ENCODE results near the gene LAMA3.
A peak's percentile ranks its signal among the peaks of the same experiment; 100 is the strongest.

Gene LAMA3, protein sequence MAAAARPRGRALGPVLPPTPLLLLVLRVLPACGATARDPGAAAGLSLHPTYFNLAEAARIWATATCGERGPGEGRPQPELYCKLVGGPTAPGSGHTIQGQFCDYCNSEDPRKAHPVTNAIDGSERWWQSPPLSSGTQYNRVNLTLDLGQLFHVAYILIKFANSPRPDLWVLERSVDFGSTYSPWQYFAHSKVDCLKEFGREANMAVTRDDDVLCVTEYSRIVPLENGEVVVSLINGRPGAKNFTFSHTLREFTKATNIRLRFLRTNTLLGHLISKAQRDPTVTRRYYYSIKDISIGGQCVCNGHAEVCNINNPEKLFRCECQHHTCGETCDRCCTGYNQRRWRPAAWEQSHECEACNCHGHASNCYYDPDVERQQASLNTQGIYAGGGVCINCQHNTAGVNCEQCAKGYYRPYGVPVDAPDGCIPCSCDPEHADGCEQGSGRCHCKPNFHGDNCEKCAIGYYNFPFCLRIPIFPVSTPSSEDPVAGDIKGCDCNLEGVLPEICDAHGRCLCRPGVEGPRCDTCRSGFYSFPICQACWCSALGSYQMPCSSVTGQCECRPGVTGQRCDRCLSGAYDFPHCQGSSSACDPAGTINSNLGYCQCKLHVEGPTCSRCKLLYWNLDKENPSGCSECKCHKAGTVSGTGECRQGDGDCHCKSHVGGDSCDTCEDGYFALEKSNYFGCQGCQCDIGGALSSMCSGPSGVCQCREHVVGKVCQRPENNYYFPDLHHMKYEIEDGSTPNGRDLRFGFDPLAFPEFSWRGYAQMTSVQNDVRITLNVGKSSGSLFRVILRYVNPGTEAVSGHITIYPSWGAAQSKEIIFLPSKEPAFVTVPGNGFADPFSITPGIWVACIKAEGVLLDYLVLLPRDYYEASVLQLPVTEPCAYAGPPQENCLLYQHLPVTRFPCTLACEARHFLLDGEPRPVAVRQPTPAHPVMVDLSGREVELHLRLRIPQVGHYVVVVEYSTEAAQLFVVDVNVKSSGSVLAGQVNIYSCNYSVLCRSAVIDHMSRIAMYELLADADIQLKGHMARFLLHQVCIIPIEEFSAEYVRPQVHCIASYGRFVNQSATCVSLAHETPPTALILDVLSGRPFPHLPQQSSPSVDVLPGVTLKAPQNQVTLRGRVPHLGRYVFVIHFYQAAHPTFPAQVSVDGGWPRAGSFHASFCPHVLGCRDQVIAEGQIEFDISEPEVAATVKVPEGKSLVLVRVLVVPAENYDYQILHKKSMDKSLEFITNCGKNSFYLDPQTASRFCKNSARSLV (N-terminal part only)

DNA sequence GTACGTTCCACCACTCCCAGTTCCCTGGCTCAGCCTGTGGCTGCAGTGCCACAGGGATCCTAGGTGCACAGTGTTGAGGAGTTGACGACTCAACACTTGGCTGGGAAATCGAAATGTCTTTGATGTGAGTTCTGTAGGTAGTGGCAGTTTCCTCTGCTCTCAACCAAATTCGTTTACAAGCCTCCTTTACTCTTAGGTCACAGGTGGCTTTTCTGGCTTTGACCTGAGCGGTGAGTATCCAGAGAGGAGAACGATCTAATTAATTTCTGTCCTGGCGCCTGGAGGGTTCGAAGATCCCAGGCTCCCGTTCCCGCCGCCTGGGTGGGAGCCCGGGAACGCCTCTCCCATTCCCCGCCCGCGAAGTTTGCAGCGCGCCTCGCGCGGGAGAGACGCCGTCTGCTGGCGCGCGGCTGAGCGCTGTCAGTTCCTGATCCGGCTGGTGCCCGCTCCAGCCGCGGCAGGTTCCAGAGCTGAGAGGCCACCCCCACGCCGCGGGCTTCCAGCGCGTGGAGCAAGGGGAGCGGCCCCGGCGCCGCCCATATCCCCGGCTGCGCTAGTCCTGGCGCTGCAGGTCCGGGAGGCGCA, at the start of gene LAMA3:
LAMA3 (plus strand) TSS at position 423 of the 585 bp plus-strand sequence. CDS start 231 bp downstream, outside the sequence.
- no peak for DNase-seq (ENCODE audit: low read depth in 2 of 2)

DNA sequence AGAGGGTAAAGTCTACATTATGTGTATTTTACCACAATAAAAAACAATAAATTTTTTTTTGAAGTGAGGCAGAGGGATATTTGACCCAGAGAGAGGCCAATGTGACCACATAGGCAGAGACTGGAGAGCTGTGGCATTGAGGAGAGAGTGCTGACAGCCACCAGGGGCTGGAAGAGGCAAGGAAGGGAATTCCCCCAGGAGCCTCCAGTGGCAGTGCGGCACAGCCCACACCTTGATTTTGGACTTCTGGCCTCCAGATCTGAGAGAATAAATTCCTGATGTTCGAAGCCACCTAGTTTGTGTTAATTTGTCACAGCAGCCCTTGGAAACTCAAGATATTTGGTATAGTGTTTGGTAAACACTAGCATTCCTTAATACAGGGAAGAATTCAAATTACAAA, 49.2 kb upstream of the LAMA3 start:
- no peak for DNase-seq (ENCODE audit: low read depth in 2 of 2)

DNA sequence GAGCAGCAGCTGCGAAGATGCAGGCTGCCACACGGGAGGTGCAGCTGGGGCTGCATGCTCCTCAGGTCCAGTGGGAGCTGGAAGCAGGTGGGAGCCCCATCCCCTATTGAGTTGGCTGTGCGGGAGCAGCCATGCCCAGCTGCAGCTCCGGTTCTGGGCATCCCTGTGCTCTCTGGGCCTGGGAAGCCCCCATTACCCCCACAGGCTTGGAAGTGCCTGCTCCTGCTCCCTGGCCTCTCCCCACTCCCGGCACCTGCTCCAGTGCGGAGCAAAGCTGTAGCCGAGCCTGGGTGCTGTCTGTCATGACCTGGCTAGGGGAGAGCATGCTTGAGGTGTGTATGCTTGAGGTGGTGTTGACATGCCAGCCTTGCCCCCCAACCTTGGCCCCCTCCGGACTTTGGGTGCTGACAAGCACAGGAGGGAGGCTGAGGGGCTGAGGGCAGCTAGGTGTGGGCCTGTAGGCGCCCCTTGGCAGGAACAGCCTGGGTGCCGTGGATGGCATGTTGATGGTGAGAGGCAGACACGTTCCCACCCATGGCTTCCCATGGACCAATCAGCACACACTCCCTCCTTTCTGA, 48.0 kb upstream of the LAMA3 start:
- no peak for DNase-seq (ENCODE audit: low read depth in 2 of 2)

DNA sequence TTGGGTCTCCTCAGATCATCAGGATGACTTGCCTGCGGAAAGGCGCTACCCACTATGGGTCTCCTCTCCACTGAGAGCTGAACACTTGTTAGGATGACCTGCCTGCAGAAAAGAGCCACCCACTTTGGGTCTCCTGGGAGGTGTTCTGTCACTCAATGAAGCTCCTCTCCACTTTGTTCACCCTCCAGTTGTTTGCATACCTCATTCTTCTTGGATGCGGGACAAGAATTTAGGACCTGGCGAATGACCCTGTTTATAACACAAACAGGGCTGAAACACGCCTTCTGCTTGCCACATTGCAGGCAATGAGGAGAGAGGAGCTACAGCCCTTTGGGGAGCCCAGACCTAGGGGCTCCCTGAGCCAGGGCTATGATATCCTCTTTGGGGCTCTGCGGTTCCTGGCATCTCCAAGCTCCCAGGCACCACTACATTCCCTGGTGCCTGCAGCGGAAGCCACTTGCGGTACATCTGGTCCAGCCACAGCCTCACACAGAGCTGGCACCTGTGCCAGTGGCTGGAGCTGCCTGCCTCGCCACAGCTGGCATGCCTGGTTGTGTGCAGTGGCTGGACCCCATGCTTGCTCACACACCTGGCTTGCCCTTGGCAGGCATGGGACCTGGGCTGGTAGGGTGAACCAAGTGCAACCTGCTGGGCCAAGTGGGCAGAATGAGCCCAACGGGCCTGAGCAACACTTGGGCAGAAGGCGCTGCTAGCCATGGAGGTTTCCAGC, 47.2 kb upstream of the LAMA3 start:
- DNase-seq (ENCODE audit: low read depth in 2 of 2): no peak

DNA sequence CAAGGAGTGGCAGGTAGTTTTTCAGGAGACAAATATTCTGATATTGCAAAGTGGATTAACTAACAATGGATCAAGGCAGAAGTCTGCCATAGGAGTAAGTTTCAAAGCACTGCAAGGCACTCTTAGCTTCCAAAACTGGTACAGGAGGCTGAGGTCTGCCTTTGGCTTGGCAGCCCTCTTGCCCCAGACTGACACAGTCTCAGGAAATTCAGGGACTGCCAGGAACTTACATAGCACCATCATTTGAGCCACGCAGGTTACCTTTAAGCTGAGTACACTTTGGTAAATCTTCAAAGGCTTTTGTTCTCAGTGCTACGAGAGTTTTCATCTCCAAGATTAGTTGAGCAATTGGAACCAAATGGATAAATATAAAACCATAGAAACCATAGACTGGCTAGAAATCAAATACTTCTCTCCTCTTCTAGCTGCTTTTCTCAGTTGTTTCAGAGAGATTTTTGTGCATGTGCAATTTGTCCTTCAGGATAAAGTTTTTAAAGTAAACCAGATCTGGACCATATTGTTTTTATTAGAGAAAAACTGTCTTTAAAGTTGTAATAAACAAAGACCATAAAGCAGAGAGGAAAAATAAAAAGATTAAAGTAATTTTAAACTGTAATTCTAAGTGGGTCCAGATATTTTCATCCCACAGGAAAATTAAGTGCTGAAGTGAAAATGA, 45.3 kb upstream of the LAMA3 start:
- no peak for DNase-seq (ENCODE audit: low read depth in 2 of 2)

DNA sequence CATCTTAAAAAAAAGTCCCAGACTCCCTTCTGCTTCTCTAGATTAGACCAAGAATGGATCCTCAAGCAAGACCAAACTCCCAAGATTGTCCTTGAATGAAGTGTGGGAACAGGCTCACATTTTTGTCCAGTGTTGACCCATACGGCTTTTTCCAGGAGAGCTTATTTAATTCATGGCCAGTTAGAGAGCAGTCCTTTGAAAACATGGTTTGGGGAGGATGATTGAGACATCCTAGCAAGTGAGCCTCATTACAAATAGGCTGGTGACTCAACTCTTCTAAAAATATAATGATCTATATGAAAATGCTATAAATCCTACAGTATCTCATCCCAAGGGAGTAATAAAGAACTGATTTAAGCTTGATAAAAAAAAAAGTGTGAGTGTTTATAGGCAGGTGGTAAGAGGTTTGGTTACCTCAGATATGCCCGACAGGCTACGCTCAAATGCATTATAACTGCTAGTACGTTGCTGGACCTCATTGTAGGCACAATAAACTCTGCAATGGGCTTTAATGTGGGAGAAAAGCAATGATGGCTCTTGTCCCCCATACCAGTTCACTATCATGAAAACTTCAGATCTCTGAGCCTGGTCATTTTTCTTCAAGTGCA, 43.6 kb upstream of the LAMA3 start:
- DNase-seq (ENCODE audit: low read depth in 2 of 2): no peak

DNA sequence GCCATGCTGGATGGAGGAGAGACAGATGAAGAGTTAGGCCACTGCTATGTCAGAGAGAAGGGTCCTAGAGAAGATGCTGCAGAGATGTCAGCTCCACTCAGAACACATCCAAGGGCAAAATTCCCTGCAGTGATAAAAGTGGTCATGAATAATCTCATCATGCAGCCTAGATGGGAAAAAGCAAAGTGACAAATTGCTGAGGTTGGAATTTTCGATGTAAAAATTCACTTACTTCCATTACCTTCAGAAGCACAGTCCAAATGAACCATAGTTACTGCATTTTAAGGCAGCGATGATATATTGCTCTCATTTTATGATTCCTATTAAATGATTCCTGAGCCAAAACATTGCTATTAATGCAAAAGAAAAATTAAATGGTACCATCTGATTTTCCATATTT, 43.0 kb upstream of the LAMA3 start:
- no peak for DNase-seq (ENCODE audit: low read depth in 2 of 2)

DNA sequence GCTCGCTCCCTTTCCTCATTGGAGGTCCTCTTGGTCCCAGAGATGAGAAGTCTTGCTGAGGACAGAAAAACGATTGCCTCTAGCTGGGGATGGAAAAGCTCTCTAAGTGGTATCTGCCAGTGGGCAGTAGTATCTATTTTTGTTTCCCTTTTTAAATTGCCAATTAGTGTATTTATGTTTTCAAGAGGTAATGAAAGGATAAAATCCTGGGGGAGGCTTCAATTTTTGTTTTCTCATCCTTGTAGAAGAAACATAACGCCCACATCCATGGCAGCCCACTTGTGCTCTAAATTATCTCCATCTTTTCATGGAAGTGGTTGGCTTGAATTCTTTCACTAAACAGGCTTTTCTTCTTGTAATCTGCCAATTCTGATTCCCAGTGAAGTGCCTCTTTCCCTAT, 40.8 kb upstream of the LAMA3 start:
- no peak for DNase-seq (ENCODE audit: low read depth in 2 of 2)

DNA sequence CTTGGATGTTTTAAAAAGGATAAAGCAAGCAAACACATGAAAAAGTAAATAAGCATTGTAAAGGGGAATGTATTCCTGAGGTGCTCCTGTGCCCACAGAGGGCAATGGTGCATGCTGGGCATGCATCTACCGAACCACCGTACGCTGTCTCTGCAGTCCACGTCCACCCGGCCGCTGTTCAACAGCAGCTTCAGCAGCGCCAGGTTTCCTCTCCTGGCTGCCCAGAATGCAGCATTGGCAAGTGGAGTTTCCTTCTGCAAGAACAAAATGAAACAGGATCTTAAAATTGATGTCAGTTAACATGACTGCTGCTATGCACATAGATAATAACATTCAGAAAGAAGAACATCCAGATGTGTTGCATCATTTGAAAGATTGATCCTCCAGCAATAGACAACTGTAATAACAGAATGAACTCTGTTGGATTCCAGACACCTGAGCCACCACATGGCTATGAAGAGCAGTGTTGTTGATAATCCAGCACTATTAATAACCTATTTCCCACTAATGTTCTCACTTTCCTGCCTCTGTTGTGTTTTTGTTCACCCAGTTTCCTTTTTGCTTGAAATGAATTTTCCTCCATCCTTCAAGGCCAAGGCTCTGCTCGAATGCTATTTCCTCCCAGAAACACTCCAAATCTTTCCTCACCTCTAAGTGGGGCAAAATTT, 40.2 kb upstream of the LAMA3 start:
- no peak for DNase-seq (ENCODE audit: low read depth in 2 of 2)

DNA sequence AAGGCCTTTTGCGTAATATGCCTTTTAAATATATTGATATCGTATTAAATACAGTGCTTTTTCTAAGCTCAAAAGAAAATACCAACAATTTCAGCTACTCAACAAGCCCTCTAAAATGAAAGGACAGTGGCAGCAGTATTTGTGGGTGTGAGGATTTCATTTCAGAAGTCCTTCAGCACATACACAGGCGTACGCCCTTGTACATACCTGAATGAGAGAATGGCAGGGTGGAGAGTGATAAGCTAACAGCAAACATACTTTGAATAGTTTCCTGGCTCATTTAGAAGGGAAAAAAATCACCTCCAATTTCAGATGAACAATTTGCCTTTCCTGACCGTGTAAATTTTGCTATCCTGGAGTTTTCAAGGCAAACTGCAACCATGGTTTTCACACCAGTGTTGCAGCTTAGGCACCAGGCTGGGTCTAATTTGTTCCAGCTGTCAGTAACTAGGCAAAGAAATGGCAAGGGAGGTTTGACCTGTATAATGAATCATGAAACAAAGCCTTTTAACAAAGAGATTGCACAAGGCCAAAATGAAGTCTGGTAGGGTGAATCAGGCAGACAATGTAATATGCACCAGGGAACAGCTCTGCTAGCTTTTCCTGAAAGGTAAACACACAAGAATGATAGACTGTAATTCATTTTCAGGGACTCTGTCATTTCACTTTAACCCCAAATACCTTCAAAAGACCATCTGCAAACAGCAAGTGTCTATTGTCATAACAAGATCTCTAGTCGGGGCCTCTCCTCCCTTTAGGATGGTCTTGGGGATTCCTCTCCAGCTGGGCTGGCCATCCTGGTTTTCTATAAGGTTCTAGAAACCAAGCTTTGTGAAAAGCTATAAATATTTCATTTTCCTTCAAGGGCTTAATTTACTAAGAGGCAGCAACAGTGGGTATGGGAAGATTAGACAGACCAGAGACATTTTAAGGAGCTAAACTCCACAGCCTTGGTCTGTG, 38.0 kb upstream of the LAMA3 start:
- no peak for DNase-seq (ENCODE audit: low read depth in 2 of 2)

DNA sequence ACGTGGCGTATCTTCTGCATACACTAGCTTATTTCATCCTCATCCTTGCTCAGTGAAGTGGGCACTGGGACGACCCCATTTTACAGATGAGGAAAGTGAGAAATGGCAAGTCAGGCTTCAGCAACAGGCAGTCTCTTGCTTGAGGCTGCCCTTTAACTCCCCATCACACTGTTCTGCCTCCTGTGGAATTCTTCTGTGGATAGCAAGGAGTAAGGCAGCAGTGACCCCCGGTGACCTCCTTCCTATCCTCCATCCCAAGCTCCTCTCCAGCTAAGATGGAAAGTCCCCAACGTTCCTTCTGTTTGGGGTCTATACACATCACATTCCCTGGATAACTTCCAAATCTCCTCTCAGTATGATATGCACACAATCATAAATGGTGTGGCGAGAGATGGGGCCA, 37.0 kb upstream of the LAMA3 start:
- DNase-seq (ENCODE audit: low read depth in 2 of 2): no peak

DNA sequence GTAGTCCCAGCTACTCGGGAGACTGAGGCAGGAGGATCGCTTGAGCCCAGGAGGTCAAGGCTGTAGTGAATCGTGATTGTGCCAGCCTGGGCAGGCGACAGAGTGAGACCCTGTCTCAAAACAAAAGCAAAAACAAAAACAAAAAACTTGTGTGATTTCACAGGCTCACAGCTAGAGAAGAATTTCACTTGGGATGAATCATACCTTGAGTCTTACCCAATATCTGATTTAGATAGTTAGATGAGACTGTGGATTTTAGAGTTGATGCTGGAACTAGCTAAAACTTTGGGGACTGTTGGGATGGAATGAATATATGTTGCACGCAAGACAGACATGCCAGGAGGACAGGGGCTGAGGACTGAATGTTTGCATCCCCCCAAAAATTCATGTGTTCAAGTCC, 31.0 kb upstream of the LAMA3 start:
- DNase-seq (ENCODE audit: low read depth in 2 of 2): no peak

DNA sequence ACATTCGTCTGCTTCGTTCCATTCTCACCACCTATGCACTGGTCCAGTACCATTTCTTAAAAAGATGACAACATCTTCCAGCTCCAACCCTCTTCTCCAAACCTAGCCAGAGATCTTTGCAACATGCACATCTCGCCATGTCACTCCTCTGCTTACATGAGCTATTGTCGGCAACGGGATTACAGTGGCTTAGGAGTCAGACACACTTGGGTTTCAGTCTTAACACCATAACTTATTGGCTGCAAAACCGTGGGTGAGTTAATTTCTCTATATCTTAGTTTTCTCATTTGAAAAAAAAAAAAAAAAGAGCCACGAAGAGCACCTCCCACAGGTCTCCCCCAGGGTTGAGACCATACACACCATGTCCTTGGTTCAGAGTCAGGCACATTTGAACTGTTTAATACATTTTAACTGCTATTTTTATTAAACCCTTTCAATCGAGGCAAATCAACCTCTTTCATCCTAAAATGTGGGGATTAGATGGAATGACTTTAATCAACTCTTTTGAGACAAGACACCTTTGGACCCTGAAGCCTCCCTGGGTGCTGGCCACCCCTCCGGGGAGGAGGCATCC, 27.4 kb upstream of the LAMA3 start:
- DNase-seq (ENCODE audit: low read depth in 2 of 2): no peak

DNA sequence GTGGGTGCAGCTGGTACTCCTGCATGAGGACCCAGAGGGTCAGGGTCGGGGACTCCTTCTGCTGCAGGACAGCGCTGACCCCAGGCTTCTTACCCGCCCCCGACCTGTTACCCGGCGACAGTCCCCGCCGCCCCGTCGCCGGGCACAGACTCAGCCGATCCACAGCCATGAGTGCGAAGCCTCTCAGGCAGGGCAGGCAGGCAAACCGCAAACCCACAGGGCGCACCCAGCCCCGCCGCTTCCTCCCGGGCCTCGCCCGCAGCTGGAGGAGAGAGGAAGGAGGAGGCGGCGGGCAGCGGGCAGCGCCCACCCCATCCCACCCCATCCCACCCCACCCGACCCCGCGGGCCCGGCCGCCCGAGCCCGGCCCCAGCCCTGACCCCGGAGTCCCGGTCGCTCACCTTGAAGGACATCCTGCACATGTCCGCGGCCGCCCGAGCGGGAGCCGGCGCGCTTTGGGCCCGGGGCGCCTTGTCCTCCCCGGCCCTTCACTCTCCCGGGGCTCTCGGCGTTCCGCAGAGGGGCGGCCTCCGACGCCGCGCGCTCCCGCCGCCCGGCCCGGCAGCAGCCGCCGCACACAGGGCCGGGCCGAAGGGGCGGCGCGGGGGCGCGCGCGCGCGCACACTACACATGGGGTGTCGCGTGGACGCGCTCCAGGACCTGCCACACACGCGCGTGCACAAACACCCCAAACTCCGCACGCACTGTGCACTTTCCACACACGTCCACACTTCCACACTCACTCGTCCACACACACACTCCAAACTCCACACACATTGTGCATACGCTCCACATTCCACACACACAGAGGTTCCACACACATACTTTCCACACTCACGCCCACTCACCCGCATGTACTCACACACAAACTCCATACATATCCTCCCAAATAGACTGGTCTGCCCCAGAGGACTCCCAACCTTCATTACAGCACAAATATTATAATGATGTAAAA, 26.7 kb upstream of the LAMA3 start, which contains the start of gene ANKRD29:
ANKRD29 (minus strand) TSS at position 603 of the 955 bp plus-strand sequence; CDS start at position 422, 181 bp downstream.
- peak in 1 of 2 donors; percentile 13 for DNase-seq (ENCODE audit: low read depth in 2 of 2)

DNA sequence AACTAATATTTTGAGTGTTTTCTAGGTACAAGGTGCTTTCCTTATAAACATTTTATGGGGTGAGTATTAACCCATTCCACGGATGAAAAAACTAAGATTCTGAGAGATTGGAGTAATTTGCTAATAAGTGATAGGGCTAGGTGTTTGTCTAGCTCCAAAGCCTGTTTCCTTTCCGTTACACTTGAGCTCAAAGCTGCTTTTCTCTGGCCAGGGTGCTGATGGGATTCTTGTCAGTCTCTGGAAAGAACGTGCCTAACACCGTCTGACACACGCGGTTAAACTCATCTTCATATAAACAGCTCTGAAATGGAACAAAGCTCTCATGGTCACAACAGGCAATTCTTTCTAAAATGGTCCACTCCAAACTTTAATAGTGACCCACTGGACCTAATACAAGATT, 24.6 kb upstream of the LAMA3 start:
- DNase-seq (ENCODE audit: low read depth in 2 of 2): no peak

DNA sequence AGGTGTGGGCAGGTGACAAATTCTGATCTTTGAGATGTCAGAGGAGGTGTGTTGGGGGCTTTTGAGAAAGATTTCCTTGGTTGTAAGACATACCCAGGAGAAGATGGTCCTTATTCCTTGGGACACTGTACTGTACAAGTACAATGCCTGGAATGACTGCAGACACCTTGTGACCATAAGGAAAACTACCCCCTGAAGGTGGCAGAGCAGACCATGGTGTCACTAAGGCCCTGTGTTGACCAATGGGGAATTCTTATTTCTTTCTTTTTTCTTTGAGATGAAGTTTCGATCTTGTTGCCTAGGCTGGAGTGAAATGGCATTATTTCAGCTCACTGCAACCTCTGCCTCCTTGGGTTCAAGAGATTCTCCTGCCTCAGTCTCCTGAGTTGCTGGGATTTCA, 22.1 kb upstream of the LAMA3 start:
- no peak for DNase-seq (ENCODE audit: low read depth in 2 of 2)

Data from stimulated activated CD8-positive, alpha-beta memory T cell treated with anti-CD3 and anti-CD28 coated beads, Interleukin-7, amount 100 ng/mL, for 1 hour (primary cell).